GM19395 (cell line): ENCODE measurements around the gene ECEL1.
"Not testable (repeated sequence)": the region's sequence is repeated elsewhere in the genome, so short reads cannot be mapped to it uniquely, and the experiment has no call there.

Source experiments
- ATAC-seq: cut with Tn5 transposase; IDR thresholded peaks from one replicate; pipeline ENCODE4 v1.9.1; 2021; ENCODE audit warnings: mild to moderate bottlenecking, moderate library complexity; ENCODE audit not compliant: unreplicated experiment

The ECEL1 gene

GRCh38 chr2:232443669-232444408, 43.8 kb downstream of the ECEL1 start:
- ATAC-seq = not testable (repeated sequence)

- ATAC-seq = not testable (repeated sequence)
Observed at GRCh38 chr2:232443047-232443446, 44.6 kb downstream of the ECEL1 start.

GRCh38 chr2:232442431-232442830, 45.2 kb downstream of the ECEL1 start:
- not testable (repeated sequence) for ATAC-seq

DNA sequence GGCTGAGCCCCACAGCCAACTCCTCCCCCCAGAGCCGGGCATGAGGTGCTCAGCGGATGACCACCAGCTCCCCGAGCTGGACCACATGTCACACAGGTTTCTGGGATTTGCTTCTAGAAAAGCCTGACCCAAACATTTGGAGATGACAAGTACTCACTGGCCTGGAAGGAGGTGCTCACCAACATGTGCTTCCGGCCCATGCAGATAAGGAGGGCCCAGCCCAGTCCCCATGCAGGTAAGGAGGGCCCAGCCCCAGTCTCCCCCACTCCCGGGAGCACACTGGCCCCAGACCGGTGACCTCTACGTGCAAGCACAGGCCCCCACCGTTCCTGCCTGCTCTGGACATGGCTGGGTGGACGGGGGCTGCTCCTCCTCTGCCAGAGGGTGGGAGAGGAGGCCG, 45.7 kb downstream of the ECEL1 start:
- ATAC-seq = not testable (repeated sequence)

DNA sequence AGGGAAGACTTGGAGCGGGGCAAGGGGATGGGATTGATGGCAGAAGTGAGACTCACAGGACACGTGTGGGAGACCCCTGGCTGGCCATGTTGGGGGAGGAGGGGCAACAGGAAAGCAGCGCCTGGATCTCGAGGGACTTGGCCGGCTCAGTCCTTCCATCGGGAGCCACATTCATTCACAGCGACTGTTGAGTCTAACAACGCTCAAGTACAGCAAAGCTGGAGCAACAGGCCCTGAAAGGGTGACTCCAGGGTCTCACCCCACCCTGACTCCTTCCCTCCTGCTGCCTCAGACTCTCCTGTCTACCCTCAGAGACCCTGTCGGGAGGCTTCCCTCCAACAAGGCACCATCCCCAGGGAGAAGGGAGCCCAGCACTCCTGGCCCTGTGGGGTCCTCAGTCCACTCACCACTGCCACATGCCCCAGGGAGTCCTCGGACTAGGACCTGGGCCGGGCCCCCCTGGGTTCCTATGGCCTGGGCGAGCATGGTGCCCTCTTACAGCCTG, 46.4 kb downstream of the ECEL1 start:
- ATAC-seq = no peak

DNA sequence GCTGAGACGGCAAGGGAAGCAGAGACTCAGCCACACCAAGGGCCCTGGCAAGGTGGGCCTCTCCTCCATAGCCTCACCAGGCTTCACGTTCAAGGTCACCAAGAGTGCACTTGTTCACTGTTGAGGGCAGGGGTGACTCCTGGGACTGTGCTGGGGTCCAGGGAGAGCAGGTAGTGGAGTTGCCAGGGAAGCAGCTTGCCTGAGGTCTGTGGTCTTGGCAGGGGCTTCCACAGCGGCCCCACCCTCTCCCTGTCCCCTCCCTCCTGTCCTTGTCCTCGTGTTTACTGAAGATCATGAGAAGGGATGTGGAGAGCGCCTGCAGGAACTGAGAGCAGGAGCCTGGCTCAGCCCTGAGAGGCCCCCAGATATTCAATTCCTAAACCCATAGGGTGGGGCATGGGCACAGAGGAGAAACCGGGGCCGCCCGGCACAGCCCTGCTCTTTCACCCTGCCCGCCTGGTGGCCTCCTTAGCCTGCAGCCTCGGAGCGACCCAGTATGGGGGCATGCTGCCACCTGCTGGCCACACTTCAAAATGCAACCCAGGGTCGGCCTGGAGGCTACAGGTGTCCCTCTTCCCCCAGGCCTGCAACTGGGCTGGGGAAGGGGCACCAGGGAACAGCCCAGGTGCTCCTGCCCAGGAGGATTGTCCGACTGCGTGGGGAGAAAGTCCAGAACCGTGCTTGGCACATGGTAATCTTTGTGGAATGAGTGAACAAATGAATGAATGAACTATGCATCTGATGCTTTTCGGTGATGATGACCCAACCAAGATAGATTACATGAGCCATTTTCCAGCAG, 47.2 kb downstream of the ECEL1 start:
- ATAC-seq = peak; percentile 87

GRCh38 chr2:232439758-232440135, 47.9 kb downstream of the ECEL1 start:
- ATAC-seq = no peak

DNA sequence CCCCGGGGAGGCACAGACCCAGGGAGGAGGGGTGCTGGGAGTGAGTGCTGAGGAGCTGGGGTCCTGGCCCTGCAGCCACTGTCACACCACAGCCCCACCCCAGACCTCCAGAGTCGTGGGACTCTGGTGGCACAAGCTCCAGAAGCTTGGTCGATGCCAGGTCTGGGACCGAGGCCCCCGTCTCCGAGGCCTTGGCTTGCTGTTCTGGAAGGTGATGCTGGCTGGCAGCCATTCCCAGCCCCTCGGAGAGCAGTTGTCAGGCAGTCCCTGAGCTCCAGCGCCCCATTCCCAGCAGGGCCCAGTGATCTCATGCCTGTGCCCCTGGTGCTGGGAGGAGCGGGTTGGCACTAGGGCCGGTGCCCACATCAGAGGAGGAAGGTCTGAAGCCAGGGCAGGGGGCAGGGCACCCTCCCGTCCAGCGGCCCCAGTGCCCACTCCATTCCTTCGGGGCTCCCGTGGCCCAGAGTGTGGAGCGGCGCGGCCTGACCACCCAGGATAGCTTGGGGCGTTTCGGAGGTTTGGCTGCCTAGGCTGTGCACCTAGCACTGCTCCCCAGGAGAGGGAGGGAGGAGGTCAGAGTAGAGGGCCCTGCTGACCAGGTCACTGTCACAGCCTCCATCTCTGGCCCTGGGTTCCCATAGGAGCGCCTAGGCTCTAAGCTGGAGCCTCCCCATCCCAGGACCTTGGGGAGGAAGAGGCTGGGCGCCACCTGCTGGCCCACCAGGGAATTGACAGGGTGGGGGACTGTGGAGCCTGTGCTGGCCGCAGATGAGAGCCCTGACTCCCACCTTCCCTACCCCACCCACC, 48.5 kb downstream of the ECEL1 start:
- ATAC-seq = peak; percentile 52

GRCh38 chr2:232438091-232438490, 49.5 kb downstream of the ECEL1 start:
- no peak for ATAC-seq

DNA sequence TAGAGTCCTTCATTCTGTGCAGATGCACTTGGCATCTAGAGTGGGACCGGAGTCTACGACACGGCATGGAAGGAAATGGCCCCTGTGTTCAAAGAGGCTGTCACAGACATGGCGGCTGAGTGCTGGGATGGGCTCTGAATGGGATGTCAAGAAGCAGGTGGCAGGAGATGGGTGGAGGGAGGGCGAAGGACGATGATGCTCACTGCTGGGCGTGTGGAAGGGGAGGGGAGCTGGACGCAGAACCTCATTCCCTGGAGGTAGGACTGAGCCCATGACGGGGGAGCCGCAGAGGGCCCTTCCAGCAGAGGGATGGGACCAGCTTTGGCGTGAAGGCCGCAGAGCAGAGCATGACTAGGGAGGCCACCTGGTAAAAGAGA, 50.5 kb downstream of the ECEL1 start:
- ATAC-seq = no peak

DNA sequence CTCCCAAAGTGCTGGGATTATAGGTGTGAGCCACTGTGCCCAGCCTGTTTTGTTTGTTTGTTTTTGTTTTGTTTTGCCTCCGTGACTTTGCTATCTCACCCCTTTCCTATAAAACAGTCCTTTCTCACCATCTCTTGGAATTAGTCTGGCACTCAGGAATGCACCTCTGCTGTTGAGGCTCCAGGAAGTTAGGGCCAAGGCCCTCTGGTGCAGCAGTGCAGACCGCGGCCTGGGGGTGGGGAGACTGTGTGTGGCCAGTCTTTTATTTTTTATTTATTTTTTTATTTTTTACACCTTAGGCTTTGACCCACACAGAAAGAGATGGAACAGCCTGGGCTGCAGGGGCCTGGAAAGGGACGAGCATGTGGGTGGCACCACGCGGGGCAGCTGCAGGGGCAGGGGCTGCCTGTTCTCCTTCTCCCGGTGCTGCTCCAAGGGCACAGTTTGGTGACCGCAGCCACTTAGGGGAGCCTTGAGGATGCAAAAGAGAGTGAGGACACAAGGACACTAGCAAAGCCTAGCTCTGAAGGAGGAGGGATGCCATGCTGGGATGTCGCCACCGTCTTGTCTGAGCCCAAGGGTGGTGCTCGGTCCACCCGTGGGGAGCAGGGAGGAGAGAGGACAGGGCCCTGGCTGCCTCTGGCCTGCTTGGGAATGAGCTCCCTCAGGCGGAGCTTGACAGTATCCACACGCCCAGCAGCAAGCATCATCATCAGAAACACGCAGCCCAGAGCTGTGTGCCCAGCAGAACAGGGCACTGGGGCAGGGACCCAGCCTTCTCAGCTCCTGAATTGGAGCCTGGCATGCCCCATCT, 51.0 kb downstream of the ECEL1 start:
- no peak for ATAC-seq

DNA sequence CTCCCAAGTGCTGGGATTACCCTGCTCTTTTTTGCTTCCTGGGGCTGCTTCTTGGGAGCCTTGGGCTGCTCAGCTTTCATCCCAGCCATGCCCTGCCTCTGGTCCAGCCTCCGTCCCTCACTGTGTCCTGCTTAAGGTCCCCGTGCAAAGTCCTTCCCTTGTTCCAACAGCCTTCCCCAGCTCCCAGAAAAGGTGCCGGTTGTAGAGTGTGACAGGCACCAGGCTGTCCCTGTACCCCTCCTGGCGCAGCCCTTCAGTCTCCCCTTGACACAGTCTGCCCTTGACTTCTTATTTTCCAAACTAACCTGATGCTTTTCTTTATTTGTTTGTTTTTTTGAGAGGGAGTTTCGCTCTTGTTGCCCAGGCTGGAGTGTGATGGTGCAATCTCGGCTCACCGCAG, 51.8 kb downstream of the ECEL1 start:
- ATAC-seq = no peak

- no peak for ATAC-seq
Observed at GRCh38 chr2:232435375-232435648, 52.3 kb downstream of the ECEL1 start.

DNA sequence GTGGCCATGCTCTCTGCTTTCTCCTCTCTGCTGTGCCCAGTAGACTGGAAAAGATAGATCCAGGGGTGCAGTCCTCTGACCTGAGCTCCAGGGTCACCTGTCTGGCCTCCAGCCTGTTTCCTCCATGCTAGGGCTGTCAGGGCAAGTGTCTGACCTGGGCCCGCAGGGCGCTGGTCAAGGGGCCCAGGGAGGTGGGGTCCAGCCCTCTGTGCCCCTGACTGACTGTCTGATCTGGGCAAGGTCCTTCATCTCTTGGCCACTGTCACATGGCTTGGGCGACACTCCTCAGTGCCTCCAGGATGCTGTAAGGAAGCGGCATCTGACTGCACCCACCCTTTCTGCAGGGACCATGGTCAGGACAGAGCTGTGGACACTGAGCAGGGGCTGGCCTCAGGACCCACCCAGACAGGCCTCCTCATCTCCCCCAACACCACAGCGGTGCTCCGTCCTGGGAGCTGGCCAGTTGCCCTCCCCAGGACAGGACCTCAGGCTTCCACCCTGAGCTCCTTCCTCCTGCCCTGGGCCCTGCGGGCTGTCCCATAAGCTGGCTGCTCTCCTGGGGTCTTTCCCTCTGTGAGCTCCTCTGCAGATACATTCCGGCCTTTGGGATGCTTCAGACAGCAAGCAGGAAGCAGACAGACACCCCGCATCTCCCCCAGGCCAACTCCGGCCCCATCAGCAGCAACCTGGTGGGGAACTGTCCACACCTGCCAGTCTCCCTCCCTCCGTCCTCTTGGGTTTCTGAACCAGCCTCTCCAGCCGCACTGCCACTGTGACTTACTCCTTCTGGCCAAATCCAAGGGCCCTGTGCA, 52.9 kb downstream of the ECEL1 start:
- no peak for ATAC-seq

DNA sequence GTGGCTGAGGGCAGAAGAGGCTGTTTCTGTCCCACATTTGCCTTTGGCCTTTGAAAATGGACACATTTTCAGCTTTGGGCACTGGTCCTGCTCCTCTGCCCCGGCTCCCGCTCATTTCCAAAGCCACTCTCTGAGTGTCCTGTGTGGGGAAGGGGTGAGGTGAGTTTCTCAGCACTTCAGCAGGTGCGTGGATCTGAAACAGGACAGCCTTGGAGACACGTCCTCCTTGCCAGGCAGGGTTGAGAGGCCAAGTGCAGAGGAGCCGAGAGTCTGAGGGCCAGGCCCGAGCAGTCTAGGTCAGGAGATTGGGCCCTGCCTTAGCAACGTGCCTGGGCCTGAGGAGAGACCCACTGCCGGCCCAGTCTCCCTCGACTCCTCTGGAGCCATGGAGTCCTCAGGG, 53.5 kb downstream of the ECEL1 start:
- no peak for ATAC-seq

DNA sequence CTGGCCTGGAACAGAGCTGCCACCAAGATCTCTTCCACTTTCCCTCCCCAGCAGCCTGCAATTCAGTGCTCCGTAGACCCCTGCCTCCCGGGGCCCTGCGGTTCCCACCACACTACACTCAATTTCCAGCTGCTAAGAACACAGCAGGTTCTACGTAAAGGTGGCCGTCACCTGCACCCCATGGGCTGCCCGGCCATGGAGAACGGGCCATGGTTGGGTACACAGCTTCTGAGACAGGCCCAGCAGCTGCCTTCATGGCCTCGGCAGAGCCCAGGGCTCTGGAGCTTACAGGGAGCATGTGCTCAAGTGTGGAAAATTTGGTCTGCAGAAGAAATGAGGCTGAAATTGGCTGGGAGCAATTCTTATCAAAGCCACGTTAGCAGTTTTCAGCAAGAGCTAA, 54.0 kb downstream of the ECEL1 start:
- not testable (repeated sequence) for ATAC-seq

DNA sequence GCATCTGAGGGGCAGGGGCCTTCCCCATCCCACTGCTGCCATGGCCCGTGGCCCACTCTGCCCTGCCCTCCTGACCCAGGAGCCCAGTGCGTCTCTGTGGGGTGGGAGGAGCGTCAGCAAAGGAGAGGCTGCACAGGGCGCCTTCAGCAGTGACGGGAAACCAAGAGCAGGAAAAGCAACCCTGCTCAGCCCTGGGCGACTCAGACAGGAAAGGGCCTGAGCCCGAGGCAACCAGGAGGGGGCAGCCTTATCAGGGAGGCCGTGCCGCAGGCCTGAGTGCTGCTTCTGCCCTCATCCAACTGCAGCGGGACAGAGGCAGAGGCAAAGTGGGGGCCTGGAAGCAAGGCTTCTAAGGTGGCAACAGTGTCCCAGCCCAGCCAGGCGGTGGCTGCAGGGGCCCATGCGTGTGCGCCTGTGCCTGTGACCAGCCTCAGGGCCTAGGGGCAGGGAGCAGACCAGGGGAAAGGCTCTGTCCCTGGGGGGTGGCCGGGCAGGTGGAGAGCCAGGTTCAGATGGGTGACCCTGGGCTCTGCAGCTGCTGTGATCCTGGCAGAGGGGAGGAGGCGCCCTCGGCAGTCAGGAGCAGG, 54.9 kb downstream of the ECEL1 start:
- ATAC-seq = no peak

DNA sequence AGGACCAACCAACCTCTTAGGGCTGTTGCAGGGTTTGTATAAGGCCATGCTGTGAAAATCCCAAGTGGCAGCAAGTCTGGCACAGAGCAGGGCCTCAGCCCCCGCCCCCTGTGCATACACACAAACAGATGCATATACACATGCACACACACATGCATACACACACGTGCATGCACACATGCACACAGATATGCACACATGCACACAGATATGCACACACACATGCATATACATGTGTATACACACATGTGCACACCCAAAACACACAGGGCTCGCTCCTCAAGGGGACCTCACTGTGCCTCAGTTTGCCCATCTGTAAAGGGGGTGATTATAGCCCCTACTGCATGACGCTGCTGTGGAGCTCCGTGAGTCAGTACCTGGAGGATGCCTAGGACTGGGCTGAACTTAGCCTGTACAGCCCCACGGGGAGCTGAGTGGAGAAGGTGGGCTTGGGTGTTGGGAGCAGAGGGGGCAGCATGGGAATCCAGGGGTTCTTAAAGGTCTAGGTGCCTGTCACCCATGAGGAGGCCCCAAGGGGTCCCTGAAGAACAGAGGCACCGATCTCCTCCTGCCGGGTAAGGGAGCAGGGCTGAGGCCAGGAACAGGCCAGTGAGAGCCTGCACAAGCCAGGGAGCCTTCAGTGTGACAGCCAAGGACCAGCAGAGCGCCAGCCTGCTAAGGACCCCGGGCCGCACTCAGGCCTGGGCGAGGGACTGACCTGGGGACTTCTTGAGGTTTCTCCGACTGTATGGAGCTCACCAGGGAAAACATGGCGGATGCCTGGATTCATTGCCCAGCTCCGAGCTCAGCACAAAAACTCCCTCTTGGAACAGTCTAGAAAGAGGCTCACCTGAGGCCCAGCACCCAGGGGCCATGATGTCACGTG, 55.7 kb downstream of the ECEL1 start:
- no peak for ATAC-seq
